Skeletal muscle tissue (tissue), 4 donors: ENCODE results near the gene NLRP2B. TPM values are rescaled to one million over a fixed set of nuclear protein-coding genes. Genes with fewer than 3 reads are reported as not detected.
"Not testable (repeated sequence)": the region's sequence is repeated elsewhere in the genome, so short reads cannot be mapped to it uniquely, and the experiment has no call there.

Experiments
- H3K27ac ChIP-seq: one replicate; pipeline ENCODE4 v1.7.0; 2013; ENCODE audit warnings: mild to moderate bottlenecking, low read depth, low read length, inconsistent platforms
- H3K27me3 ChIP-seq, 3 donors: one replicate each; pipeline ENCODE4 v1.7.0; 2013; ENCODE audit warnings: low read length in 3 of 3; ENCODE audit not compliant: control insufficient read depth in 3 of 3, insufficient read depth in 3 of 3
- H3K36me3 ChIP-seq, 3 donors: one replicate each; pipeline ENCODE4 v1.7.0; 2013; ENCODE audit warnings: low read length in 3 of 3; ENCODE audit not compliant: control insufficient read depth in 3 of 3, insufficient read depth in 3 of 3
- H3K4me1 ChIP-seq, 3 donors: one replicate each; pipeline ENCODE4 v1.7.0; 2013; ENCODE audit warnings: low read length in 3 of 3, mild to moderate bottlenecking in 3 of 3; ENCODE audit not compliant: control insufficient read depth in 3 of 3, insufficient read depth in 3 of 3
- H3K4me3 ChIP-seq, 3 donors: one replicate each; pipeline ENCODE4 v1.7.0; 2013; ENCODE audit warnings: low read length in 3 of 3
- H3K9ac ChIP-seq, 3 donors: one replicate each; pipeline ENCODE4 v1.7.0; 2013; ENCODE audit warnings: low read length in 3 of 3, mild to moderate bottlenecking in 3 of 3, moderate library complexity in 2 of 3, low read depth in 1 of 3
- H3K9me3 ChIP-seq, 3 donors: one replicate each; pipeline ENCODE4 v1.7.0; 2013; ENCODE audit warnings: low read length in 3 of 3; ENCODE audit not compliant: control insufficient read depth in 3 of 3
- total RNA-seq: library from RNA; depleted of rRNA; stranded (reverse); fragments of >200 nt; gene quantifications from one replicate; pipeline ENCODE4 v1.2.3, GENCODE V29; 2014
- donor health status: Osteomylitis.

NLRP2B gene
- not detected for total RNA-seq

- Histone ChIP-seq H3K36me3 (no peaks in the 10 kb centered on the region), H3K4me3 (no peak within 1 kb of the TSS), H3K27ac (no peak within 1 kb of the TSS), H3K9ac (no peak within 1 kb of the TSS), H3K27me3 (no peaks in the 10 kb centered on the region), H3K4me1 (no peaks in the 10 kb centered on the region), H3K9me3 (no peaks in the 10 kb centered on the region)
Observed at GRCh38 chrX:57680160-57680559, at the start of gene NLRP2B. TSS of gene NLRP2B (minus strand) at chrX:57680260.

GRCh38 chrX:57725995-57726394 is 45.9 kb upstream of the NLRP2B start:
- H3K27ac ChIP-seq, H3K9ac ChIP-seq, H3K4me1 ChIP-seq, H3K36me3 ChIP-seq, H3K4me3 ChIP-seq, H3K27me3 ChIP-seq, H3K9me3 ChIP-seq: not testable (repeated sequence)

GRCh38 chrX:57681341-57681740 is 1.3 kb upstream of the NLRP2B start:
- H3K36me3 ChIP-seq, result no peaks in the 10 kb centered on the region
- H3K9me3 ChIP-seq, result no peaks in the 10 kb centered on the region
- H3K4me1 ChIP-seq, result no peaks in the 10 kb centered on the region
- H3K4me3 ChIP-seq, result no peak overlapping the region
- no peaks in the 10 kb centered on the region for H3K27me3 ChIP-seq
- no peak overlapping the region for H3K27ac ChIP-seq
- H3K9ac ChIP-seq, result no peak overlapping the region

- no peak overlapping the region for H3K27ac ChIP-seq
- no peak overlapping the region for H3K9ac ChIP-seq
- H3K9me3 ChIP-seq, result no peaks in the 10 kb centered on the region
- no peak overlapping the region for H3K4me3 ChIP-seq
- no peaks in the 10 kb centered on the region for H3K27me3 ChIP-seq
- no peaks in the 10 kb centered on the region for H3K36me3 ChIP-seq
- no peaks in the 10 kb centered on the region for H3K4me1 ChIP-seq
Observed at GRCh38 chrX:57678686-57679428, 1.2 kb downstream of the NLRP2B start.

GRCh38 chrX:57677132-57677858 is 2.8 kb downstream of the NLRP2B start:
- no peaks in the 10 kb centered on the region for H3K27me3 ChIP-seq
- H3K27ac ChIP-seq, result no peak overlapping the region
- no peaks in the 10 kb centered on the region for H3K4me1 ChIP-seq
- no peaks in the 10 kb centered on the region for H3K9me3 ChIP-seq
- no peak overlapping the region for H3K4me3 ChIP-seq
- no peak overlapping the region for H3K9ac ChIP-seq
- H3K36me3 ChIP-seq, result no peaks in the 10 kb centered on the region

- no peak overlapping the region for H3K27ac ChIP-seq
- H3K4me3 ChIP-seq, result no peak overlapping the region
- no peaks in the 10 kb centered on the region for H3K27me3 ChIP-seq
- no peaks in the 10 kb centered on the region for H3K36me3 ChIP-seq
- no peaks in the 10 kb centered on the region for H3K9me3 ChIP-seq
- no peaks in the 10 kb centered on the region for H3K4me1 ChIP-seq
- H3K9ac ChIP-seq, result no peak overlapping the region
Observed at GRCh38 chrX:57675320-57675719, 4.7 kb downstream of the NLRP2B start.

GRCh38 chrX:57674861-57675260 is 5.2 kb downstream of the NLRP2B start:
- Histone ChIP-seq H3K9me3 (no peaks in the 10 kb centered on the region), H3K9ac (no peak overlapping the region), H3K4me3 (no peak overlapping the region), H3K27ac (no peak overlapping the region), H3K27me3 (no peaks in the 10 kb centered on the region), H3K36me3 (no peaks in the 10 kb centered on the region), H3K4me1 (no peaks in the 10 kb centered on the region)

GRCh38 chrX:57669961-57670360 is 10.1 kb downstream of the NLRP2B start:
- no peak overlapping the region for H3K9ac ChIP-seq
- no peaks in the 10 kb centered on the region for H3K4me1 ChIP-seq
- H3K9me3 ChIP-seq, result no peaks in the 10 kb centered on the region
- H3K27ac ChIP-seq, result no peak overlapping the region
- no peaks in the 10 kb centered on the region for H3K27me3 ChIP-seq
- no peak overlapping the region for H3K4me3 ChIP-seq
- no peaks in the 10 kb centered on the region for H3K36me3 ChIP-seq

GRCh38 chrX:57667010-57667409 is 13.1 kb downstream of the NLRP2B start:
- no peaks in the 10 kb centered on the region for H3K9me3 ChIP-seq
- no peak overlapping the region for H3K9ac ChIP-seq
- no peak overlapping the region for H3K4me3 ChIP-seq
- no peaks in the 10 kb centered on the region for H3K27me3 ChIP-seq
- no peaks in the 10 kb centered on the region for H3K36me3 ChIP-seq
- H3K4me1 ChIP-seq, result no peaks in the 10 kb centered on the region
- no peak overlapping the region for H3K27ac ChIP-seq

- Histone ChIP-seq H3K27ac (no peak overlapping the region), H3K27me3 (no peaks in the 10 kb centered on the region), H3K4me3 (no peak overlapping the region)
Observed at GRCh38 chrX:57655065-57655464, 25.0 kb downstream of the NLRP2B start.

More at GRCh38 chrX:57655065-57655464, 25.0 kb downstream of the NLRP2B start:
- Histone ChIP-seq H3K9ac (no peak overlapping the region), H3K9me3 (peaks cover 0 to 4% (median 0%) of the 10 kb centered on the region in 3 donors), H3K4me1 (no peaks in the 10 kb centered on the region), H3K36me3 (peaks cover 0 to 2% (median 0%) of the 10 kb centered on the region in 3 donors)
